Measurements from ENCODE around the gene CX3CR1. TPM values are rescaled to one million over a fixed set of nuclear protein-coding genes. Genes with fewer than 3 reads are reported as not detected.

The CX3CR1 gene
- total and polyA plus RNA-seq, 8 donors = 0.08 to 13.0 (median 1.2) TPM

- Histone ChIP-seq H3K9me3 (no peaks in the 10 kb centered on the region), H3K27me3 (no peaks in the 10 kb centered on the region), H3K4me1 (no peaks in the 10 kb centered on the region), H3K36me3 (no peaks in the 10 kb centered on the region), H3K4me3 (no peak overlapping the region), H3K27ac (no peak overlapping the region)
- DNase-seq = no peak
- intact Hi-C loops (cut with DNase I) = loop anchor here in 1 of 3 donors (10.0 kb wide), 1 partner anchor 57 kb away; no protein-coding TSS in a partner anchor
- no peak for TF ChIP-seq CTCF (IDR thresholded peaks at IDR 0.05)
- ATAC-seq = peak in 1 of 4 donors; percentile 45
- WGBS, 2 donors = 64 to 67% methylated on average over 2 of the region's 2 CpGs
- FAIRE-seq = no peak
Measured at GRCh38 chr3:39272191-39272590, 7.6 kb downstream of the CX3CR1 start.

GRCh38 chr3:39271363-39271914, 8.4 kb downstream of the CX3CR1 start:
- Histone ChIP-seq H3K27ac (no peak overlapping the region), H3K9me3 (no peaks in the 10 kb centered on the region), H3K4me1 (no peaks in the 10 kb centered on the region), H3K27me3 (no peaks in the 10 kb centered on the region), H3K4me3 (no peak overlapping the region), H3K36me3 (no peaks in the 10 kb centered on the region)
- no peak for FAIRE-seq
- 89 to 96% methylated on average over 6 of the region's 6 CpGs for WGBS, 2 donors
- no peak for TF ChIP-seq CTCF (IDR thresholded peaks at IDR 0.05)
- ATAC-seq = no peak
- no peak for DNase-seq
- intact Hi-C loops (cut with DNase I) = loop anchor here in 1 of 3 donors (10.0 kb wide), 1 partner anchor 57 kb away; no protein-coding TSS in a partner anchor

GRCh38 chr3:39269528-39269927, 10.3 kb downstream of the CX3CR1 start:
- DNase-seq (no peak), ATAC-seq (no peak), FAIRE-seq (no peak)
- TF ChIP-seq CTCF (IDR thresholded peaks at IDR 0.05) = no peak
- no peaks in the 10 kb centered on the region for H3K27me3 ChIP-seq
- H3K4me1 ChIP-seq = no peaks in the 10 kb centered on the region
- no peak overlapping the region for H3K27ac ChIP-seq
- 67 to 74% methylated on average over 4 of the region's 4 CpGs for WGBS, 2 donors
- intact Hi-C loops (cut with DNase I) = no loop called here
- H3K4me3 ChIP-seq = no peak overlapping the region
- no peaks in the 10 kb centered on the region for H3K9me3 ChIP-seq
- H3K36me3 ChIP-seq = no peaks in the 10 kb centered on the region

DNA sequence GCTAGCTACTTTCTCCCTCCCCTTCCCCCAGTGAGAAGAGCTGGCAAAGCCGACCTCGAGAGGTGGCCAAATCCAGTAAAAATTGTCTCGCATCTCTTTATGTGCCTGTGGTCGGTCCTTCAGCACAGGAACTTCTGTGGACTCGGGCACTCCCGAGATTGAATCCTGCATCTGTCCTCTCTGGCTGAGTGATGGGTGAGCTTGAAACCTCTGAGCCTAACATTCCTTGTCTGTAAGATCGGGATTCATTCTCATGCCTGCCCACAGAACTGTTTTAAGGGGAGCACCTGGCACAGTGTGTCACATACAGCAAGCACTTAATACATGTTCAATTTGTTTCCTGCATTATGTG, 11.3 kb downstream of the CX3CR1 start:
- DNase-seq (no peak), FAIRE-seq (no peak), ATAC-seq (no peak)
- no peak overlapping the region for H3K27ac ChIP-seq
- H3K36me3 ChIP-seq = no peaks in the 10 kb centered on the region
- no peak overlapping the region for H3K4me3 ChIP-seq
- TF ChIP-seq CTCF (IDR thresholded peaks at IDR 0.05) = no peak
- H3K9me3 ChIP-seq = no peaks in the 10 kb centered on the region
- 67 to 69% methylated on average over 7 of the region's 7 CpGs for WGBS, 2 donors
- intact Hi-C loops (cut with DNase I) = no loop called here
- H3K27me3 ChIP-seq = no peaks in the 10 kb centered on the region
- no peaks in the 10 kb centered on the region for H3K4me1 ChIP-seq

DNA sequence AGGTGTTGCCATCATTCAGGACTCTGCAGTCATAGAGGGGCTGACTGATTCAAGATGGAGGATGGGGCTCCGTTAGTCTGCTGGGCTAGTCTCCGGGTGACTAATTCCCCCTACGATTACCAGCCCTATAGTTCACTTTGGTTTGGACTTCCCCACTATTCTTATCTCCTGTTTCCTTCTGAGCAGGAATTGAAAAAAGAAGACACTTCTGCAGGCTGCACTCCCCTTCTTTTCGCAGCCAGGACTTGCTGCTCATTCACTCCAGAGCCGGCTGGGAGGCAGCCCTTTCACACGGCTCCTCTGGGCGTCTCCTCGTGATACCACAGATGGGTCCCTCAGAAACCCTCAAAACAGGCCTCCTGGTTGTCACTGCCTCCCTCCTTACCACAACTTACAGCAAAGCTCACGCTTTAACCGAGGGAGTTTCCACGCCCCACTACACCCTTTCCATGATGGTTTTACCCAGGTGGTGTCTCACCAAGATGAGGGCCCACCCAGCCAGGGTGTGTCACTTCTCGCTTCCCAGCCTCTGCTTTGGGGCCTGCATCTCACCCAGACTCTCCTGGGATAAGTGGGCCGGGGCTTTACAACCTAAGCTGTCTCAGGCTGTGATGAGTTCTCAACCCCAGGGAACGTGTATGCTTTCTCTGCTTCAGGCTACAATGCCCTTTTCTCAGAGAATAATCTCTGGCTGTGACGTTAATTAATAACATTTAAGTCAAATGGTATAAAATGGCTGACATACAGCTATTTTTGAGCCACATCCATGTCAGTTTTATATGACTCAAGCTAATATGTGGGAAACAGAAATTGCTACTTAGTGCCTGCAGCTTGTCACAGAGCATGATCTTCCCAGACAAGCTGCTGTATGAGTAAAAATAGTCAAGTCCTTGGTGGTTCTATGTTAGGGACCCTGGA, 11.9 kb downstream of the CX3CR1 start:
- intact Hi-C loops (cut with DNase I) = no loop called here
- Histone ChIP-seq H3K4me3 (no peak overlapping the region), H3K9me3 (no peaks in the 10 kb centered on the region), H3K27ac (no peak overlapping the region), H3K27me3 (no peaks in the 10 kb centered on the region), H3K4me1 (no peaks in the 10 kb centered on the region), H3K36me3 (no peaks in the 10 kb centered on the region)
- no peak for TF ChIP-seq CTCF (IDR thresholded peaks at IDR 0.05)
- no peak for DNase-seq
- no peak for FAIRE-seq
- ATAC-seq = no peak
- WGBS, 2 donors = 69 to 72% methylated on average over 15 of the region's 15 CpGs
